H9 (cell line): ENCODE data around the gene VGF. TPM values are rescaled to one million over a fixed set of nuclear protein-coding genes. Genes with fewer than 3 reads are reported as not detected.

Experiments used
- DNase-seq: peaks from one replicate; pipeline ENCODE4 v3.0.0-alpha.2; 2017
- H2AFZ ChIP-seq: one replicate; pipeline ENCODE4 v1.6.1; 2013; ENCODE audit warnings: mild to moderate bottlenecking, low read length, control low read depth, moderate library complexity
- H2AK5ac ChIP-seq: 2 replicates; pipeline ENCODE4 v1.6.1; 2013; ENCODE audit warnings: low read length, control low read depth, mixed read lengths; ENCODE audit not compliant: insufficient read length
- H2BK120ac ChIP-seq: one replicate; pipeline ENCODE4 v1.6.1; 2013; ENCODE audit warnings: low read depth, mild to moderate bottlenecking, low read length, control low read depth, inconsistent platforms; ENCODE audit not compliant: poor library complexity, severe bottlenecking
- H2BK12ac ChIP-seq: 2 replicates; pipeline ENCODE4 v1.6.1; 2013; ENCODE audit warnings: low read length, control low read depth, mixed read lengths, low read depth; ENCODE audit not compliant: insufficient read length
- H2BK15ac ChIP-seq: 2 replicates; pipeline ENCODE4 v1.6.1; 2013; ENCODE audit warnings: low read depth, low read length, control low read depth
- H2BK20ac ChIP-seq: one replicate; pipeline ENCODE4 v1.6.1; 2013; ENCODE audit warnings: low read depth, mild to moderate bottlenecking, low read length, control low read depth, inconsistent platforms; ENCODE audit not compliant: poor library complexity, severe bottlenecking
- H2BK5ac ChIP-seq: 2 replicates; pipeline ENCODE4 v1.6.1; 2013; ENCODE audit warnings: low read length, control low read depth, mixed read lengths; ENCODE audit not compliant: insufficient read length
- H3K14ac ChIP-seq: 2 replicates; pipeline ENCODE4 v1.6.1; 2013; ENCODE audit warnings: low read length, control low read depth; ENCODE audit not compliant: insufficient read depth
- H3K18ac ChIP-seq: 2 replicates; pipeline ENCODE4 v1.6.1; 2013; ENCODE audit warnings: low read depth, mild to moderate bottlenecking, mixed read lengths, low read length, control low read depth; ENCODE audit not compliant: insufficient read length
- H3K23ac ChIP-seq: 2 replicates; pipeline ENCODE4 v1.6.1; 2013; ENCODE audit warnings: low read length, control low read depth, mixed read lengths, low read depth; ENCODE audit not compliant: insufficient read length
- H3K23me2 ChIP-seq: 2 replicates; pipeline ENCODE4 v1.6.1; 2013; ENCODE audit warnings: low read depth, mild to moderate bottlenecking, mixed read lengths, low read length, control low read depth; ENCODE audit not compliant: insufficient read length, poor library complexity, severe bottlenecking
- H3K27ac ChIP-seq: 2 replicates; pipeline ENCODE4 v1.5.1; 2013; ENCODE audit warnings: low read length, control low read depth, mixed read lengths, low read depth; ENCODE audit not compliant: insufficient read length
- H3K27me3 ChIP-seq: 2 replicates; pipeline ENCODE4 v1.6.1; 2013; ENCODE audit warnings: low read length, control low read depth, inconsistent platforms; ENCODE audit not compliant: insufficient read depth
- H3K4ac ChIP-seq: 2 replicates; pipeline ENCODE4 v1.6.1; 2013; ENCODE audit warnings: low read depth, mild to moderate bottlenecking, control low read depth, inconsistent platforms, low read length, moderate library complexity
- H3K4me1 ChIP-seq: 2 replicates; pipeline ENCODE4 v1.6.1; 2013; ENCODE audit warnings: low read length, control low read depth, inconsistent platforms; ENCODE audit not compliant: insufficient read depth
- H3K4me2 ChIP-seq: 2 replicates; pipeline ENCODE4 v1.6.1; 2013; ENCODE audit warnings: low read length, control low read depth, mixed read lengths; ENCODE audit not compliant: insufficient read length, insufficient read depth
- H3K56ac ChIP-seq: 2 replicates; pipeline ENCODE4 v1.6.1; 2013; ENCODE audit warnings: low read depth, mild to moderate bottlenecking, mixed read lengths, low read length, control low read depth; ENCODE audit not compliant: insufficient read length
- H3K79me1 ChIP-seq: 2 replicates; pipeline ENCODE4 v1.6.1; 2013; ENCODE audit warnings: low read depth, mild to moderate bottlenecking, moderate library complexity, low read length, control low read depth, inconsistent platforms; ENCODE audit not compliant: insufficient read depth, poor library complexity, severe bottlenecking
- H3K79me2 ChIP-seq: 2 replicates; pipeline ENCODE4 v1.6.1; 2013; ENCODE audit warnings: low read length, control low read depth, inconsistent platforms; ENCODE audit not compliant: insufficient read depth
- H3K9ac ChIP-seq: 2 replicates; pipeline ENCODE4 v1.6.1; 2013; ENCODE audit warnings: low read length, control low read depth, mixed read lengths; ENCODE audit not compliant: insufficient read length; ENCODE audit errors: extremely low read depth
- H3K9me3 ChIP-seq: one replicate; pipeline ENCODE4 v1.6.1; 2013; ENCODE audit warnings: low read depth, low read length, inconsistent platforms; ENCODE audit not compliant: control insufficient read depth
- H3T11ph ChIP-seq: one replicate; pipeline ENCODE4 v1.6.1; 2013; ENCODE audit warnings: mild to moderate bottlenecking, low read length, control low read depth, inconsistent platforms
- H4K20me1 ChIP-seq: one replicate; pipeline ENCODE4 v1.6.1; 2013; ENCODE audit not compliant: control insufficient read depth, insufficient read length, insufficient read depth
- H4K5ac ChIP-seq: 2 replicates; pipeline ENCODE4 v1.6.1; 2013; ENCODE audit warnings: low read depth, mild to moderate bottlenecking, mixed read lengths, low read length, control low read depth; ENCODE audit not compliant: insufficient read length
- H4K8ac ChIP-seq: replicated peaks from 2 replicates; pipeline ENCODE4 v1.6.1; 2013; ENCODE audit warnings: low read length, control low read depth, mixed read lengths, low read depth; ENCODE audit not compliant: insufficient read length
- H4K91ac ChIP-seq: 2 replicates; pipeline ENCODE4 v1.6.1; 2013; ENCODE audit warnings: low read depth, mild to moderate bottlenecking, moderate library complexity, mixed read lengths, low read length, control low read depth; ENCODE audit not compliant: insufficient read length
- H3K27ac Mint-ChIP-seq, 3 experiments: 2 replicates in 2 of 3; 3 replicates in 1 of 3; pipeline ENCODE4 v1.8.0; 2020 to 2021; ENCODE audit warnings: mixed read lengths in 3 of 3, mild to moderate bottlenecking in 1 of 3, moderate library complexity in 1 of 3
- H3K27me3 Mint-ChIP-seq: 2 replicates; pipeline ENCODE4 v1.8.0; 2021; ENCODE audit warnings: low read depth, mild to moderate bottlenecking, moderate library complexity, mixed read lengths
- H3K36me3 Mint-ChIP-seq, 3 experiments: 2 replicates in 2 of 3; 3 replicates in 1 of 3; pipeline ENCODE4 v1.8.0; 2020 to 2021; ENCODE audit warnings: low read depth in 3 of 3, mixed read lengths in 3 of 3; ENCODE audit not compliant: insufficient read depth in 1 of 3
- H3K4me1 Mint-ChIP-seq, 2 experiments: 2 replicates each; pipeline ENCODE4 v1.8.0; 2020; ENCODE audit warnings: mixed read lengths in 2 of 2
- H3K4me3 Mint-ChIP-seq, 2 experiments: 2 replicates in 1 of 2; 3 replicates in 1 of 2; pipeline ENCODE4 v1.8.0; 2020 to 2021; ENCODE audit warnings: mild to moderate bottlenecking in 2 of 2, mixed read lengths in 2 of 2, moderate library complexity in 1 of 2
- H3K9me3 Mint-ChIP-seq, 2 experiments: 2 replicates in 1 of 2; 3 replicates in 1 of 2; pipeline ENCODE4 v1.8.0; 2020; ENCODE audit warnings: mild to moderate bottlenecking in 2 of 2, mixed read lengths in 2 of 2, moderate library complexity in 1 of 2
- WGBS: extraction: QIAGEN DNeasy Blood & Tissue Kit; methylation state at CpG from one replicate; pipeline ENCODE4 v1.1.7; 2013; ENCODE audit warnings: missing lambda C conversion rate, low lambda C conversion rate, mixed read lengths; ENCODE audit not compliant: insufficient read length; ENCODE audit errors: extremely low coverage; 5-methylcytosine and 5-hydroxymethylcytosine counted together
- total RNA-seq: library from RNA; stranded (reverse); gene quantifications from 2 replicates; pipeline ENCODE4 v1.2.1, GENCODE V29; 2021
- TF ChIP-seq, protein P1 (sequence below): fragments of 200-600 bp; sonication (generic); conservative IDR thresholded peaks from 3 replicates; pipeline ENCODE4 v1.8.0; 2021; ENCODE audit warnings: antibody characterized with exemption, mild to moderate bottlenecking

Gene VGF
- total RNA-seq, 1 experiment from 2014 or later, result 37.1 TPM

DNA sequence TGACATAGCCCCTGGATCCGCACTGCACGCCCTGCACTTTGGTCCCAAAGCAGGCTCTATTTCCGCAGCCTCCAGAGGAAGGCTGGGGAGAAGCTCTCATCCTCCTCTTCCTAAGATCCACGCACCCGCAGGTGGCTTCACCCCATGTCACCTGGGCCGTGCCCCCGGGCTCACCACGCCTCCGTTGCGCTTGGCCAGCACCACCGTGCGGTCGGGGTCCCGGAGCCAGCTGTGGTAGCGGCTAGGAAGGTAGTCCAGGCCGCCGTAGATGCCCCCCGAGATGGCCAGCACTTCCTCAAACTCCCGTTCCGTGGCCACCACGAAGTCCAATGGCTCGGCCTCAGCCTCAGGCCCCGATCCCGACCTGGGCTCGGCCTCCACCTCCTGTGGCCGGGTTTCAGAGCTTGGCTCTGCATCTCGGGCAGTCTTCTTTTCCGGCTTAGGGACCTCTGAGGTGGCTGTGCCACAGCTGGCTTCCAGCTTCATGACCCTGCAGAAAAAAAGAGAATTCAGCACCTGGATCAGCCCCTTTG, 9.0 kb upstream of the VGF start:
- H3K9ac ChIP-seq, result no peak overlapping the region
- H4K20me1 ChIP-seq, result no peaks in the 10 kb centered on the region
- Mint-ChIP-seq H3K36me3 (no peaks in the 10 kb centered on the region), H3K4me1 (peaks cover 38 to 46% of the 10 kb centered on the region in 2 experiments), H3K4me3 (peak overlapping the region; percentile 48 to 82), H3K27ac (no peak overlapping the region; a peak in 2 of 7 replicates), H3K9me3 (peaks cover 0 to 2% of the 10 kb centered on the region in 2 experiments; a peak in 2 of 5 replicates), H3K27me3 (peaks cover 100% of the 10 kb centered on the region)
- H3K56ac ChIP-seq, result no peak overlapping the region
- no peak overlapping the region for H3K4ac ChIP-seq
- no peak overlapping the region for H2AFZ ChIP-seq
- DNase-seq, result peak; percentile 66
- no peak overlapping the region for H4K5ac ChIP-seq
- peak overlapping the region; percentile 68 for H3K4me2 ChIP-seq
- H2BK120ac ChIP-seq, result no peak overlapping the region
- H4K8ac ChIP-seq, result no peak overlapping the region
- H3K27ac ChIP-seq, result no peak overlapping the region
- no peak overlapping the region for H2BK15ac ChIP-seq
- no peaks in the 10 kb centered on the region for H3K9me3 ChIP-seq
- no peak overlapping the region for H3T11ph ChIP-seq
- no peaks in the 10 kb centered on the region for H3K79me2 ChIP-seq
- no peak overlapping the region for H3K23ac ChIP-seq
- H2BK12ac ChIP-seq, result no peak overlapping the region
- no peak overlapping the region for H2AK5ac ChIP-seq
- peaks cover 69% of the 10 kb centered on the region for H3K27me3 ChIP-seq
- H3K79me1 ChIP-seq, result no peaks in the 10 kb centered on the region
- no peak overlapping the region for H3K18ac ChIP-seq
- H3K14ac ChIP-seq, result no peak overlapping the region
- H3K4me1 ChIP-seq, result peaks cover 3% of the 10 kb centered on the region; the same call in 1 of the 2 replicates
- WGBS, result no CpG with 5 or more reads among the region's 28 CpGs
- H2BK5ac ChIP-seq, result no peak overlapping the region
- TF ChIP-seq, protein P1, sequence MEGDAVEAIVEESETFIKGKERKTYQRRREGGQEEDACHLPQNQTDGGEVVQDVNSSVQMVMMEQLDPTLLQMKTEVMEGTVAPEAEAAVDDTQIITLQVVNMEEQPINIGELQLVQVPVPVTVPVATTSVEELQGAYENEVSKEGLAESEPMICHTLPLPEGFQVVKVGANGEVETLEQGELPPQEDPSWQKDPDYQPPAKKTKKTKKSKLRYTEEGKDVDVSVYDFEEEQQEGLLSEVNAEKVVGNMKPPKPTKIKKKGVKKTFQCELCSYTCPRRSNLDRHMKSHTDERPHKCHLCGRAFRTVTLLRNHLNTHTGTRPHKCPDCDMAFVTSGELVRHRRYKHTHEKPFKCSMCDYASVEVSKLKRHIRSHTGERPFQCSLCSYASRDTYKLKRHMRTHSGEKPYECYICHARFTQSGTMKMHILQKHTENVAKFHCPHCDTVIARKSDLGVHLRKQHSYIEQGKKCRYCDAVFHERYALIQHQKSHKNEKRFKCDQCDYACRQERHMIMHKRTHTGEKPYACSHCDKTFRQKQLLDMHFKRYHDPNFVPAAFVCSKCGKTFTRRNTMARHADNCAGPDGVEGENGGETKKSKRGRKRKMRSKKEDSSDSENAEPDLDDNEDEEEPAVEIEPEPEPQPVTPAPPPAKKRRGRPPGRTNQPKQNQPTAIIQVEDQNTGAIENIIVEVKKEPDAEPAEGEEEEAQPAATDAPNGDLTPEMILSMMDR, result no peak
- no peak overlapping the region for H2BK20ac ChIP-seq
- H3K23me2 ChIP-seq, result peaks cover 35% of the 10 kb centered on the region
- H4K91ac ChIP-seq, result no peak overlapping the region
